ENCODE measurements around the gene CCSER1. TPM values are rescaled to one million over a fixed set of nuclear protein-coding genes. Genes with fewer than 3 reads are reported as not detected.

Gene CCSER1
- total and polyA plus RNA-seq, 4 donors: 0.18 to 2.3 (median 1.2) TPM

GRCh38 chr4:90727938-90728337 lies 600.7 kb downstream of the CCSER1 start:
- no peaks in the 10 kb centered on the region for H3K4me1 ChIP-seq (ENCODE audit: control insufficient read depth in 4 of 4, insufficient read depth in 4 of 4, low read length in 3 of 4)
- TF ChIP-seq YY1 (IDR thresholded peaks at IDR 0.05): no peak
- TF ChIP-seq RXRA (IDR thresholded peaks at IDR 0.05): no peak
- no peak for TF ChIP-seq JUND (IDR thresholded peaks at IDR 0.05)
- no peak for TF ChIP-seq TAF1 (conservative IDR thresholded peaks at IDR 0.05)
- TF ChIP-seq CTCF (IDR thresholded peaks at IDR 0.05; ENCODE audit: low read depth, low read length, missing input control): no peak
- no peak for TF ChIP-seq EGR1 (IDR thresholded peaks at IDR 0.05; ENCODE audit: low read depth in 2 of 2)
- no peak for TF ChIP-seq HNF4A (conservative IDR thresholded peaks at IDR 0.05)
- TF ChIP-seq GABPA (IDR thresholded peaks at IDR 0.05 in 1 of 2, conservative IDR thresholded peaks at IDR 0.05 in 1 of 2): no peak
- DNase-seq (ENCODE audit: low spot score): no peak
- H3K9ac ChIP-seq (ENCODE audit: low read depth in 1 of 2, low read length in 2 of 2): no peak overlapping the region
- H3K36me3 ChIP-seq (ENCODE audit: control insufficient read depth in 4 of 4, insufficient read depth in 3 of 4, low read depth in 1 of 4, low read length in 3 of 4): no peaks in the 10 kb centered on the region
- no peak overlapping the region for H3K27ac ChIP-seq (ENCODE audit: low read depth in 1 of 2, low read length in 2 of 2)
- H3K9me3 ChIP-seq (ENCODE audit: control insufficient read depth in 4 of 4, low read length in 3 of 4): no peaks in the 10 kb centered on the region
- no peaks in the 10 kb centered on the region for H3K27me3 ChIP-seq (ENCODE audit: control insufficient read depth in 4 of 4, insufficient read depth in 4 of 4, low read length in 3 of 4)
- H3K4me3 ChIP-seq (ENCODE audit: low read depth in 1 of 3, low read length in 3 of 3): no peak overlapping the region

GRCh38 chr4:90730752-90731151 lies 603.6 kb downstream of the CCSER1 start:
- Histone ChIP-seq H3K9me3 (ENCODE audit: control insufficient read depth in 4 of 4, low read length in 3 of 4) (no peaks in the 10 kb centered on the region), H3K4me3 (ENCODE audit: low read depth in 1 of 3, low read length in 3 of 3) (no peak overlapping the region)
- no peak for TF ChIP-seq REST (IDR thresholded peaks at IDR 0.05)
- no peak for TF ChIP-seq HNF4A (conservative IDR thresholded peaks at IDR 0.05)
- TF ChIP-seq RXRA (IDR thresholded peaks at IDR 0.05): no peak
- no peak for TF ChIP-seq SP1 (IDR thresholded peaks at IDR 0.05)
- TF ChIP-seq YY1 (IDR thresholded peaks at IDR 0.05): no peak
- no peak for TF ChIP-seq RAD21 (IDR thresholded peaks at IDR 0.05)
- no peak for TF ChIP-seq JUND (IDR thresholded peaks at IDR 0.05)
- no peak for TF ChIP-seq CTCF (IDR thresholded peaks at IDR 0.05; ENCODE audit: low read depth, low read length, missing input control)
- TF ChIP-seq HNF4G (IDR thresholded peaks at IDR 0.05): no peak
- TF ChIP-seq GABPA (IDR thresholded peaks at IDR 0.05 in 1 of 2, conservative IDR thresholded peaks at IDR 0.05 in 1 of 2): no peak
- no peak for TF ChIP-seq MAX (IDR thresholded peaks at IDR 0.05)
- no peak for TF ChIP-seq TAF1 (conservative IDR thresholded peaks at IDR 0.05)
- TF ChIP-seq NR2F2 (IDR thresholded peaks at IDR 0.05): no peak
- TF ChIP-seq EGR1 (IDR thresholded peaks at IDR 0.05; ENCODE audit: low read depth in 2 of 2): no peak
- TF ChIP-seq ATF3 (IDR thresholded peaks at IDR 0.05): no peak

More at GRCh38 chr4:90730752-90731151, 603.6 kb downstream of the CCSER1 start:
- H3K4me1 ChIP-seq (ENCODE audit: control insufficient read depth in 4 of 4, insufficient read depth in 4 of 4, low read length in 3 of 4): no peaks in the 10 kb centered on the region
- no peaks in the 10 kb centered on the region for H3K27me3 ChIP-seq (ENCODE audit: control insufficient read depth in 4 of 4, insufficient read depth in 4 of 4, low read length in 3 of 4)
- no peak for DNase-seq (ENCODE audit: low spot score)
- no peaks in the 10 kb centered on the region for H3K36me3 ChIP-seq (ENCODE audit: control insufficient read depth in 4 of 4, insufficient read depth in 3 of 4, low read depth in 1 of 4, low read length in 3 of 4)
- H3K27ac ChIP-seq (ENCODE audit: low read depth in 1 of 2, low read length in 2 of 2): no peak overlapping the region
- no peak overlapping the region for H3K9ac ChIP-seq (ENCODE audit: low read depth in 1 of 2, low read length in 2 of 2)
- WGBS: 67% methylated on average over 1 of the region's 1 CpG

Data from liver (tissue), 9 donors.